HG03571 (cell line): ENCODE measurements around the gene ACBD6.
"Not testable (repeated sequence)": the region's sequence is repeated elsewhere in the genome, so short reads cannot be mapped to it uniquely, and the experiment has no call there.

Experiments used
- ATAC-seq: cut with Tn5 transposase; IDR thresholded peaks from one replicate; pipeline ENCODE4 v1.9.1; 2021; ENCODE audit not compliant: unreplicated experiment

Gene ACBD6

GRCh38 chr1:180424848-180425457 lies 77.4 kb downstream of the ACBD6 start:
- ATAC-seq = no peak

DNA sequence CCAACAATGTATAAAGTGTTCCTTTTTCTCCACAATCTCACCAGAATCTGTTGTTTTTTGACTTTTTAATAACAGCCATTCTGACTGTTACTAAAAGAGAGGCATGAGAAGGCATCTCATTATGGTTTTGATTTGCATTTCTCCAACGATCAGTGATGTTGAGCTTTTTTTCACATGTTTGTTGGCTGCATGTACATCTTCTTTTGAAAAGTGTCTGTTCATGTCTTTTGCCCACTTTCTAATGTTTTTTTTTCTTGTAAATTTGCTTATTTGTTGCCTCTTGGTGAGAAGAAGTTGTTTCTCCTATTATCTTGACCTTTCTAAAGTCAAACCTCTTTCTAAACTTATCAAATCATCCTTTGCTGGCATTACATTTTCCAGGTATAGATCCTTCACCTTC lies 80.8 kb downstream of the ACBD6 start:
- ATAC-seq = no peak

DNA sequence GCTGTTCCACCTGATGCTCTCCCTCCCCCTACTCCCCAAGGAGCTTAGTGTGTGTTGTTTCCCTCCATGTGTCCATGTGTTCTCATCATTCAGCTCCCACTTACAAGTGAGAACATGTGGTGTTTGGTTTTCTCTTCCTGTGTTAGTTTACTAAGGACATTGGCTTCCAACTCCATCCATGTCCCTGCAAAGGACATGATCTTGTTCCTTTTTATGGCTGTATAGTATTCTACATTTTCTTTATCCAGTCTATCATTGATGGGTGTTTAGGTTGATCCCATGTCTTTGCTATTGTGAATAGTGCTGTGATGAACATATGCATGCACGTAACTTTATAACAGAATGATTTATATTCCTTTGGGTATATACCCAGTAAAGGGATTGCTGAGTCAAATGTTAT lies 81.2 kb downstream of the ACBD6 start:
- ATAC-seq = not testable (repeated sequence)

DNA sequence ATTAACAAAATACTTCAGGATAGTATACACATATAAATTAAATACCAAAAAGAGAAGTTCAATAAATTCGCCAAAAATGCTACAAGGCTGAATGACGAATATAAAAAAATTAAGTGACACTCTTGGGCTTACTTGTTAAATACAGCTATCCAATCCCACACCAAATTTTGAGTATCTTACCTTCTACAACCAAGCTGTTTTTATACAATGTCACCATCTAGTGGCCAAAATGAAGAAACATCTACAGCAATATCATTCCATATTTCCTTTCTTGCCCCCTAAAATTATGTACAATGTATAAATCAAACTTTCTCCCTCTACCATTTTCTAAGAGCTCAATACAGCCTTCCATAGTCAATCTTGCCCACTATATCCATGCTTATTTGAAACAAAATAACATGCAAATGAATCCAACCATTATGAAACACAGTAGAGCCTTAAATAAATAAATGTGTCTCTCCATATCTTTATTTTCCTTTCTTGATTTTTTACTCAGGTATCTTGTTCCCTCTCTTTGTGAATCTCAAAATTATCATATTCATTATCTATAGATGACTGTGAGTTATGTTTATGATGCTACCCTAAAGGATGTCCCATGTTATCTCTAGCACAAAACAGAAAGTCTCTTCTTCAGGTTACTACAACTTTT lies 86.3 kb downstream of the ACBD6 start:
- no peak for ATAC-seq

DNA sequence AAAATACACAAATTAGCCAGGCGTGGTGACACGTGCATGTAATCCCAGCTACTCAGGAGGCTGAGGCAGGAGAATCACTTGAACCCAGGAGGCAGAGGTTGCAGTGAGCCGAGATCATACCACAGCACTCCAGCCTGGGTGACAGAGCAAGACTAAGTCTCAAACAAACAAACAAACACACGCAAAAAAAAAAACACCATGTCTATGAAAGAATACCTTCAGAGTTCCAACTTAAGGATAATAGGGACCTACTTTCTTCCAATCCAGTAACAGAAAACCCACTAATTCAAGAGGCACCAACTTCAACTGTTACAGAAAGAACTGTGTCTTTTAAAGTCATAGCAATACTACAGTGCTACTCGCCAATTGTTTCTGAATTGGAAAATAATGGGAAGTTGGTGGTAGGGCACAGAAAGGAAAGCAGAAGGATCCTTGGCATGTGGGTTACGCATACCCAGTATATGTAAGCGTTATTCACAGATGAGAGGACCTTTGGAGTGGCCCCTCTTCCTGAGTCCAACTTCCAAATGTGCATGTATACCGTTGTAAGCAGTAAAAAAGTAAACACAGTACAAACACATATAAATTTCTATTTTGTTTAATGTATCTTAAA lies 87.0 kb downstream of the ACBD6 start:
- ATAC-seq = no peak

DNA sequence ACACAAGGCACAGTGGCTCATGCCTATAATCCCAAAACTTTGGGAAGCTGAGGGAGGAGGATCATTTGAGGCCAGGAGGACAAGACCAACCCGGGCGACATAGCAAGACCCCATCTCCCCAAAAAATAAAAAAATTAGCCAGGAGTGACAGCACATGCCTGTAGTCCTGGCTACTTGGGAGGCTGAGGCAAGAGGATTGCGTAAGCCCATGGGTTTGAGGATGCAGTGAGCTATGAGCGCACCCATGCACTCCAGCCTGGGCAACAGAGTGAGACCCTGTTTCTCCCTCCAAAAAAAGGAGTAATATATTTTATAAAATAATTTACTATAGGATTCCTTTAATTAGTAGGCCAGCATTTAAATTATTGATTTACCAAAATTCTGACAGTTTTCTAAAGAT lies 89.8 kb downstream of the ACBD6 start:
- ATAC-seq = no peak

GRCh38 chr1:180408128-180408527 lies 94.2 kb downstream of the ACBD6 start:
- ATAC-seq = not testable (repeated sequence)

- no peak for ATAC-seq
Measured at GRCh38 chr1:180407051-180407450, 95.3 kb downstream of the ACBD6 start.

DNA sequence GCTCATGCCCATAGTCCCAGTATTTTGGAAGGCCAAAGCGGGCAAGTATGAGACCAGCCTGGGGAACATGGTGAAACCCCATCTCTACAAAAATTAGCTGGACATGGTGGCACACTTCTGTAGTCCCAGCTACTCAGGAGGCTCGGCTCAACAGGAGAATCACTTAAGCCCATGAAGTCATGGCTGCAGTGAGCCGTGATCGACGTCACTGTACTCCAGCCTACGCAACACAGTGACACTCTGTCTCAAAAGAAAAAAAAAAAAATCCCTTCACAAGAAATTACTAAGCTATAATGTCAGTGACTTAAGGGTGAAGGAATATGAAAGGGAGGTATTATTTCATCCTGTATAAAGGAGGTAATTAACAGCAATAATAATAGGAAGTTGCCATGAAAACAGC lies 99.8 kb downstream of the ACBD6 start:
- ATAC-seq = no peak

DNA sequence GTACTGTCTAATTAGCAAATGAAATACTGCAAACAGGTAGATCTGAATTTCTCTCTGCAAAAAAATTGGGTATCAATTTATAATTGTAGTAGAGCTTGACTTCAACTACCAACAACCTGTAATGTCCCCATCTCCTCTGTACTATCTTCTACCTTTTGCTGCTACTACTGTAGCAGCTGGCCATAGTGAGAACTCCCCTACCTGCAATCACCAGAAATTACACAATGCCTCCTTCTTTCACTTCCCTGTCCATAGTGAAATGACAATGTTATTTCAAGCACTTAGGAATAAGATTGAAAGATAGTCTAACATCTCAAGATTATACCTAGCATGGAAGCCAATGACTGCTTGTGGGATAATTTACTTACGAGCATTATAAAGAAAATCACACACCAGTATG lies 100.4 kb downstream of the ACBD6 start:
- no peak for ATAC-seq

- ATAC-seq = no peak
Measured at GRCh38 chr1:180397175-180397574, 105.2 kb downstream of the ACBD6 start.

DNA sequence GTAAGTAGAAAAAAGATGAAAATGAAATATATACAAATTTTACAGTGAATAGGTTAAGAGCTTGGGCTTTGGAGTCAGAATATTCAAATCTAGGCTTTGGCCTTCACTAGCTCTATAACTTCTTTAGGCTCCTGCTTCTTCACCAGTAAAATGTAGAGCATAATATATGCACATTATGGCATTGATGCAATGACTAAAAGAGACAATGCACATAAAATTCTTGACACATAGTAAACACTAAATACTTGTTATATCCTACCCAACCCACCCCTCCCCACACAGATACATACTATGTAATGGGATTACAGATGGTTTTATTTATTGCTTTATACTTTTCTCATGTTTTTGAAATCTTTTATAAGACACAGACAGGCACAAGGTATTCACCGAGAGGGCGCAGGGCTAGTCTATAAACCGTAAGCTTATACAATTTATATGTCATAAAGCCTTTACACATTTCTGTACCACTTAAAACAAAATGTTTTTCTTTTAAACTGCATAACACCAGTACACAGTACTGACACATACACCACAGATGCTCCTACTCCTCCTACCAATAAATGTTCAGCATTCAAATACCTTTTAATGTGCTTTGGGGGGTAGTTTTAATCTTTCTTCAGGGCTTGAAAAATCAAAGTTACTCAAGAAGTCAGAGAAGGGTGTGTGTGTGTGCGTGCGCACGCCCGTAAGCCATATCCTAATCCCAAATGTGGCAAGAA lies 109.8 kb downstream of the ACBD6 start:
- no peak for ATAC-seq

- ATAC-seq = no peak
Measured at GRCh38 chr1:180392020-180392419, 110.4 kb downstream of the ACBD6 start.

GRCh38 chr1:180387413-180387812 lies 115.0 kb downstream of the ACBD6 start:
- no peak for ATAC-seq

GRCh38 chr1:180386745-180387367 lies 115.5 kb downstream of the ACBD6 start:
- ATAC-seq = no peak

GRCh38 chr1:180385144-180385543 lies 117.2 kb downstream of the ACBD6 start:
- ATAC-seq = no peak

- ATAC-seq = no peak
Measured at GRCh38 chr1:180384286-180385005, 117.9 kb downstream of the ACBD6 start.

DNA sequence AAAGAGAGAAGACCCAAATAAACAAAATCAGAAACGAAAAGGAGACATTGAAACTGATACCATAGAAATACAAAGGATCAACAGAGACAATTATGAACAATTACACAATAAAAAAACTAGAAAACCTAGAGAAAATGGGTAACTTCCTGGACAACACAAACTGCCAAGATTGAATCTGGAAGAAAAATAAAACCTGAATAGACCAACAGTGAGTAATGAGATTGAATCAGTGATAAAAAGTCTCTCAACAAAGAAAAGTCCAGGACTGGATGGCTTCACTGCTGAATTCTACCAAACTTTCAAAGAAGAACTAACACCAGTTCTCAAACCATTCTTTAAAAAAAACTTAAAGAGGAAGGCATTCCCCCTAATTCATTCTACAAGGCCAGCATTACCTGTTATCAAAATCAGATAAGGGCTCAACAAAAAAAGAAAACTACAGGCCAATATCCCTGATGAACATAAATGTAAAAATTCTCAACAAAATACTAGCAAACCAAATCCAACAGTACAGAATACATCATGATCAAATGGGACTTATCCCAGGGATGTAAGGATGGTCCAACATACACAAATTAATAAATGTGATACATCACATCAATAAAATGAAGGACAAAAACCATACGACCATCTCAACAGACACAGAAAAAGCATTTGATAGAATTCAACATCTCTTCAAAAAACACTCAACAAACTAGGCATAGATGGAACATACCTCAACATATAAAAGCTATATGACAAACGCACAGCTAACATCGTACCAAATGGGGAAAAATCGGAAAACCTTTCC lies 119.9 kb downstream of the ACBD6 start:
- ATAC-seq = no peak

DNA sequence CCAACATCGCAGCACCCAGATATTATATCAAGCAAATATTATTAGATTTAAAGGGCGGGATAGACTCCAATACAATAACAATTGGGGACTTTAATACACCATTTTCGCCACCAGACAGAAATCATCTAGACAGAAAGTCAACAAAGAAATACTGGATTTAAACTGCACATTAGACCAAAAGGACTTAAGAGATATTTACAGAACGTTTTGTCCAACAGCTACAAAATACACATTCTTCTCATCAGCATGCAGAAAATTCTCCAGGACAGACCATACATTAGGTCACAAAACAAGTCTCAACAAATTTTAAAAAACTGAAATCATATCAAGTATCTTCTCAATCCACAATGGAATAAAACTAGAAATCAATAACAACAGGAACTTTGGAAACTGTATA lies 121.2 kb downstream of the ACBD6 start:
- ATAC-seq = no peak
